ENCODE results near the gene WNT7A.

Gene WNT7A

DNA sequence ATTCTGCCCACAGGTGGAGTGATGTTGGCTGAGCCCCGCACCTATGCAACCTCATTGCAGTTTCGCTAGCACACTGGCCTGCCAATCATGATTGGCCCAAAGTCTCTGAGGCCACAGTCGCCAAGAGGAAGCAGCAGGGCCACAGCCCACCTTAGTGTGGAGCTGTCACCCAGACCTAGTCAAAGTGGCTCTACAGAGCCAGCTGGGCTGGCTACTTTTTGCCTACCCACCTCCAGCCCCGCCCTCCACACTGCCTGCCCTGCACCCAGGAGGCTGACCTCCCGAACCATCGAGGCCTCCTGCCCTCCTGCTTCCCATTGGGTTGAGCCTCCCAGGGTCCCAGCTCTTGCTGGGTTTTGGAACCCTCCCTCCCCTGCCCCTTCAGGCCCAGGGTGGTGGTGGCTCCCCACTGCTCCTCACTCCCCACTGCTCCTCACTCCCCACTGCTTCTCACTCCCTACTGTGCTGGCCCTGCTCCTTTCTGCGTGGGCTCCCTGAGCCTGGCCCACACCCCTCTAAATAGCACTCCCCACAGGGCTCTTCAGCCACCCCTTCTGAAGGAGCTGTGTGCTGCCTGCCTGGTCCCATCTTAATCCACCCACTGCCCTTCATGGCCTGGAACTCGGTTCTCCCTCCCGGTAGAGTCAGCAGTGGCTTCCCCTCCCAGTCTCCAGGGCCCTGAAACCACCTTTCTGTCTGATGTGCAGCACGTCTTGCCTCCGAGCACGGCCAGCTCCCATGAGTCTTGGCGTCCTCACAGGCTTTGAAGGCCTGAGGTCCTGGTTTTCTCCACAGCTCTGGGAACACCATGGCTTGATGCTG, 89.3 kb downstream of the WNT7A start:
- DNase-seq, result no peak

DNA sequence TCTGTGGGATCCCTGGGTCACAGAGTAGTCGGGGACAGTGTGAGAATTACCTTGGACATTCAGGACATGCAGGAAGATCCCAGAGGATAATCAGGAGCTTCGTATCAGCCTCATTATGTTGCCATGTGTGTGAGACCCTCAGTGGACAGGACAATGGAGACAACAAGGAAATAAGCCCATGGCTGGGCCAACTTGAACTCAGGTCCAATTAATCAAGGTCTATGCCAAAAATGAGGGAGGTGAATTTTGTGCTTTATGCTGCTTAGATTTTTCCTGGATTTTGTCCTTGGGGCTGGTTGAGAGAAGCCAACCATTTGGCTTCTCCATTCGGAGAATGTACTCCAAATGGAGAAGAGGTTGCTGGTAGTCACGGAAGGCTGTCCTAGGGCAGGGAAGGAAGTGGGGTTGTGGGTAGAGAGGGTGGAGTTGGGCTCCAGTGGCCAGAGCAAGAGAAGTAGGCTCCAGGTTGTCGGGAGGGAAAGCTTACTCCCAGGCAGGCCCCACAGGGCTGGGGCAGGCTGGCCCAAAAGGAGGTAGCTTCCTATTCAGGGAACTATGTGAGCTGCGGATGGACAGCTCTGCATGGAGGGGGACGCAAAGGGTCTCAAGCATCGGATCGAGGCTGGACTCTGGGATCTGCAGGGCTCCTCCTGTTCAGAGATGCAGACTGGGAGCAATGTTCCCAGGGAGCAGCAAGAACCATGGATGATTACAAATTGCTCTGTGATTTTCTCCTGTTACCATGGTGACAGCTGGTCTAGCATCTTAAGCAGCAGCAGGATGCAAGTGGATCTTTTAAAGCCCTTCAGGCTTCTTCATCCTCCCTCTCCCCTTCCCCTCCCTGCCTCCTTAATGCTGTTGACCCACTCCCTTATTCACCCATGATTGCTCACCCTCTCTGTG, 91.1 kb downstream of the WNT7A start:
- no peak for DNase-seq

DNA sequence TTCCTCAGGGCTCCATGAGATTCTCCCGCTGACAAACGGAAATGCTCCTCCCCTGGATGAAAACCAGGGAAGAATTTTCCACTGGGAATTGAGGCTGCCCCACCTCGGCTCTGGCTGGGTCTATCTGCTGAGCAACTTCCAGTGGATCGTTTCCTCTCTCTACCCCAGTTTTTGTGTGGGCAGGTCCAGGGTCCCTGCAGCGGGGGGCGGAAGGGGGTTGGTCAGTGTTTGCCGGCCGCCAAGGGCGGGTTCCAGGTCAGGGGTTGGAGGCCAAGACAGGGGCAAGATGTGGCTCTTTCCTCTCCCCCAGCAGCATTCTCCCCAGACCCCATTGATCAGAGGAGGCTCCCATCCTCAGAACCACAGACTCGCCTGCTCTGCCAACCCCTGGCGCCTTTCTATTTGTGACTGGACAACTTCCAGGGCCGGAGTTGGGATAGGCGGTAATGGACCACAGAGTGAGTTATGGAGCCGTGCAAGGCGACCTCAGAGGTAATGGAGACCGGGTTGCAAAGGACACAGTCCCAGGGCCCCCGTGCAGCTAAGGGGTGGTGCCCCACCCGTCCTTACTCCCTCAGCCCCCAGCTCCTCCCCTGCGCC, 92.2 kb downstream of the WNT7A start:
- DNase-seq, result no peak

DNA sequence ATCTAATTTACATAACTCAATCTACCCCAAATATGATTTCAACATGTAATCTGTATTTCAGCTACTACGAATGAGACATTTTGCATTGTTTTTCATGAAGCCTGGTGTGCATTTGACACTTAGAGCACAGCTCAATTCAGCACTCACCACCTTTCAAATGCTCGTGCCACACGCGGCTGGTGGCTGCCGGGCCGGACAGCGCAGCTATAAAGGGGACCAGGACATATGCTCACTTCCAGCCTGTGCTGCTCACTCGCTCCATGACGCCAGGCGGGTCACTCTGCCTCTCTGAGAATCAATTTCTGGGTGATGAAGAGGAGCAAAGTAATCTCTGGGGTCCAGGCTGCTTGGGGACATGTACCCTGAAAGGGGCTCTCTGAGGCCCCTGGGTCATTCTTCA, 93.1 kb downstream of the WNT7A start:
- DNase-seq, result no peak

DNA sequence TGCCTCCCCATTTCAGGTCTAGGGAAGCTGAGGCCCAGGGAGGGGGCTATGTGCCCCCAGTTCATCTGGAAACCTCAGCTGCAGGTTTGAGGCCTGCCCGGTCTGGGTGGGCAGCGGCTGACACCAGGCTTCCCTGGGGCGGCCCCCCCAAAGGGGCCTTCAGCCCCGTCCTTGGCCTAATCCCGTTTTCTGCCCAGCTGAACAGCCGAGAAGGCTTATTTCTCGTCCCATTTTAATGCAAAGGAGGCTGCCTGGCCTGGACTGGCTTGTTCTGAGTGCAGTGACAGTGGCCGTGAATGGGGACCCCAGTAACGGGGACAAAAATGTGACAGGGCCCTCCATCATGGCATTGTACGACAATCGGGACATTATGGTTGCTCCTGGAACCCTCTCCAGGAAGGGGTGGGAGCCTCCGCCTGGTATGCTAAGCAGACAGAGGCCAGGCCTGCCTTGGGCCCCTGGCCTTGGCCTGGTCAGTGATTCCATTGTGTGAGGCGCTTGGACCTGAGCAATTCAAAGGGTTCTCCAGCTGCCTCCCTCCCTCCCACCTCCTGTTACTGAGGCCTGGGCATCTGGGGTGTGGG, 93.9 kb downstream of the WNT7A start:
- DNase-seq, result no peak

DNA sequence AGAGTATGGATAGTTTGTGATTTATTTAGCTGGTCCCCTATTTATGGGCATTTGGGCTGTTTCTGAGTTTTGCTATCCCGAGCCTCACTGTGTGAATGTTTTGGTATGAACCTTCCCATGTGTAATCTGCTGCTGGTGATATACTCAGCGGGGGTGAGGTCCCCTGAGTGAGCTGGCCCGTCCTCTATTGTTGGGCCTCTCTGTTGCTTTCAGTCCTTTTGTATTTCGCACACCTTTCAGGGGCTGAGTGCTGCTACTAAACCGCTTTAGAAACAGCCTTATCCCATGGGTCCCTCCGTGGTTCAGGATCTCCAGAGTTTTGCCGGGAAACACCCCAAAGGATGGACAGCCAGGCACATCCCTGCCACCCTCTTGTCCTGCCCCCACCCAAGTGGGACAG, 94.5 kb downstream of the WNT7A start:
- DNase-seq, result no peak

DNA sequence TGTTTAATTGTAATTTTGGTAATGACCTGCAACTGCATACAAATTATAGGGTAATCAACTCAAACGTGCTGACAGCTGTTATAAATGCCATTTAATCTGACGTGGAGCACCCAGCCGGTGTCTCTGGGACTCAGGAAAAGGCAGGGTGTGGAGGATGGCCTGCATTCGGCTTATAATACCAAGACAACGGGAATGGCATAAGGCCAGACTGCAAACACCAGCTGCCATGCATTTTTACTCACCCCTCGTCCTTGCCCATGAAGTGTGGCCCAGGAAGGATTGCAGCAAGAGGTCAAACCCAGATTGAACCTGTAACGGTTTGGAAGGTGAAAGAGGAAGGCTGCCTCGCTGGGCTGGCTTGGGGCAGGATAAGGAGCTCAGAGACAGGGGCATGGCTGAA, 96.4 kb downstream of the WNT7A start:
- DNase-seq, result no peak

DNA sequence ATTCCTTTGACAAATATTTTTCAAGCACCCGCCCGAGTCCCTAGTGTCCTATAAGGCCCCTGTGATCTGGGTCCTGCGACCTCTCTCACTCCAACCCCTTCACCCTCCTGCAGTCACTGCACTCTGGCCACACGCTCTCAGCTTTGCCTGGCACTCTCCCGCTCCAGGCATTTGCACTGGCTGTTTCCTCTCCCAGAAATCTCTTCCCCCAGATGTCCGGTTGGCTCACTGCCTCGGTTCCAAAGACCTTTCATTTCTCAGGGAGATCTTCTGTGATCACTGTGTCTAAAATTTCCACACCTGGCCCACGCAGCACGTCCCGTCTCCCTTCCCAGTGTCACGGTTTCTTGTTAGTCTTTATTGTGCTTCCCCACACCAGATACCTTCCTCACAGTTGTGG, 97.4 kb downstream of the WNT7A start:
- DNase-seq, result no peak

DNA sequence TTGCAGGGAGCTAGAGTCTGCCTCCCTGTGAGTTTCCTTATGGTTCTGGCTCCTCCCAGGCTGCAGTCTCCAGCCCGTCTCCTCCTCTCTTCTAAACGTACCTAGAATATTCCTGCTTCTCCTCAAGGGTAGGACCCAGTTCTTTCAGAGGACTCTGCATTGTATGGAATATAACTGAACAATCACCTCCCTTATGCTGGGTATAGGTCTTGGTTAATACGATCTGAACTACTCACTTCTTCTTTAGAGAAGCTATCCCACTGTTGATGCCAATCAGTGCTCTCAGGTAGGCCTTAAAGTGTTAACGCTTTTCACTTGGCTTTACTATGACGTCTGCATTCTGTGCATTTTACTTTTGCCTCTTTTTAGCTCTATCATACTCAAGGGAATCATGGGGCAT, 98.5 kb downstream of the WNT7A start:
- no peak for DNase-seq

DNA sequence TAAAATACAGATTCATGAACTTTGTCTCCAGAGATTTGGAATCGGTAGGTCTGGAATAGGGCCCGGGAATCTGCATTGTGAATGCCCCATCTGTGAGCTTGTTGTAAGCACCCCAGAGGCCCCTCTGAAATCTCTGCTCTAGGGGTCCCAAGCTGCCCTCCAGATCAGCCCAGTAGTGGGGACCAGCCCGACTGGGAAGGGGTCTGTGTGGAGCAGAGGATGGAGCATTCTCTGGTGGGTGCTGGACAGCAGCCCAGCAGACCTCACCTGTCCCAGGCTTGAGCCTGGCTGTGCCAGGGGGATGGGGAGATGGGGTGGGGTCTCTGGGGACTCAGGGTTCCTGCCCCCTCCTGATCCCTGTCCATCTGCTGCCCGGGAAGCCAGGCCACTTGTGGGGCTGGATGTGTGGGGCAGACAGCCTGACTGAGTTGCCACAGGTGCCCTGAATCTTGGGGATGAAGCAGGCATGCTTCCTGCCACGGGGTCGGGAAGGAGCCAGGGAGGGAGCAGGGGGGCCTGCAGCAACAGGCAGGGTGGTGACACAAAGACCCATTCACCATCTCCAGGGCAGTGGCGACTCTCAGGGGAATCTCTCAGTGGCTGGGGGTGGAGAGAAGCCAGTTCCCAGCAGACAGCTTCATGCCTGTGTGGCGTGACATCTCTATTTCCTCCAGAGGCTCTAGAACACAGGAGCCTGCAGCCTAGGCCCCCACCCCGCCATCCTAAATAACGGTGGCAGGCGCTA, 99.3 kb downstream of the WNT7A start:
- DNase-seq, result no peak

DNA sequence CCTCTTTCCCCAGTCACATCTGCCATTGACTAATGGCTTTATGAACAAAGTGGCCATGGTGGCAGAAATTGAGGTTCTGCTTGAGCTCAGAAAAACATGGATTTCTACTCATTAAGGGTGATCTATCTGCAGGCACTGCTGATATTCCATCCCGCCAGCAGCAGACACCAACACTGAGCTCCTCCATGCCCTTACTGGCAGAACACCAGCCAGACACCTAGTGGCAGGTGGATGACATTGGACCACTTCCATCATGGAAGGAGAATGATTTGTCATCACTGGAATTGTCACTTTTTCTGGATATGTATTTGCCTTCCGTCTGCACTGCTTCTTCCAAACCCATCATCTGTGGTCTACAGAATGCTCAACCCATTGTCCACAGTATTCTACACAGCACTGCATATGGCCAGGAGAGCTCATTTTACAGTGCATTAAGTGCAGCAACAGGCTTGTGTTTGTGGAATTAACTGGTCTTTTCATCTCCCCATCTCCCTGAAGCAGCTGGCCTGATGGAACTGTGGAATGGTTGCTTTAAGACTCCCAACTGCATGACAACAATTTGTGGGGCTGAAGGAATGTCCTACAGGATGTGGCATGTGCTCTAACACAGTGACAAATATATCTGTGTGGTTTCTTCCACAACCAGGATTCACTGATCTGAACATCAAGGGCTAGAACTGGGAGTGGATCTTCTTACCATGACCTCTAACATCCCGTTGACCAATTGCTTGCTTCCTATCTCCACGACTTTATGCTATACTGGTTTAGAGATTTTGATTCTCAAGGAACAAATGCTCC, 103.4 kb downstream of the WNT7A start:
- DNase-seq, result no peak

DNA sequence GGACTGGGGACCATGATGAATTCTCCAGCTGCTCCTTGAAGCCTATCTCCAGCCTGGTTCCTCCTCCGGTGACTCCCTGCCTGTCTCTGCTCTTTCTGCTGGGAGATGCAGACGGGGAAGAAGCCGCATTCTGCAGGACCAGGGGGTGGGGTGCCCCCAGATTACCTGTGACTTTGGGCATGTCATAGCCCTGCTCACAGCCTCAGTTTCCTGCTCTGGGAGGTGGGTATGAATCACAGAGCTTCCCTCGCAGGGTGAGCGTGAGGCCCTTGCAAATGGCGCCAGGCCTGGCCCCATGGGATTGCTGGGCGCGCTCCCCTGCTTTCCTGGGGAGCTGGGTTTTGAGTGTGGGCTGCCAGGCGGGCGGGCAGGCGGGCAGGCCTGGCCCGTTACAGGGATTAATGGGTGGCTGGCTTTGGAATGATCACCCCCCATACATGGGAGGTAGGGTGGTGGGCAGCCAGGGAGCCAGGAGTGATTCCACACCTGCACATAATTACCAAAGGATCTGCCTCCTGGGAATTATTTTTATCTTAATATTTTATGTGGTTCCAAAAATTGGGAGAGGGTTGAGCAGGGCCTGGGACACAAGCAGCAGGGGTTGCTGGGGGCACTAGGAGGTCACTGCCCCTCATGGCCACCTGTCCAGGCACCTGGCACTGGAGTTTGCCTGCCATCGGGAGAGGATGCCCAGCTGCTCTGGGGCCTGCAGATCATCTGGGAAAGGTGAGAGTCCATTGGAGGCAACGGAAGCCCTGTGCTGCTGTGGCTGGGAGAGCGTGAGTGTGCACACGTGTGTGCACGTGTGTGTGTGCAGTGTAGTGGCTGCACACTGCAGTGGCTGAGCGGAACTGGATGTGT, 106.8 kb downstream of the WNT7A start:
- no peak for DNase-seq

DNA sequence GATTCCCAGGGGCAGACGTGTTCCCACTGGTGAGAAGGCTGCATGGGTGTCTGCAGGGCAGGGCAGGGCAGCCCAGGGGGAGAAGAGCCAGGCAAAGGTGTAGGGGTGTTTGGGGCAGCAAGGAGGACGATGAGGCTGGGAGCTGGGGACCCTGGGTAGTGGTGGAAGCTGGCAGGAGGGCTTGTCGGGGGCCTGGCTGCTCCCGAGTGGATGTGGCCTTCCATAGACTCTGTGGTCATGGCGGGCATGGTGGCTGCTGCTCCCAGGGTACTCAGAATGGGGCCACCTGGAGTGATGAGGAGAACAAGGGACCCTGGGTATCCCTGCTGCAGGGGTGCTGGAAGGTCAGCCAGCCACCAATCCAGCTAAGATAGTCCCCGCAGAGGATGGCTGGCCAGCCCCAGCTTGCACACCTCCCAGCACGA, 107.5 kb downstream of the WNT7A start:
- no peak for DNase-seq

DNA sequence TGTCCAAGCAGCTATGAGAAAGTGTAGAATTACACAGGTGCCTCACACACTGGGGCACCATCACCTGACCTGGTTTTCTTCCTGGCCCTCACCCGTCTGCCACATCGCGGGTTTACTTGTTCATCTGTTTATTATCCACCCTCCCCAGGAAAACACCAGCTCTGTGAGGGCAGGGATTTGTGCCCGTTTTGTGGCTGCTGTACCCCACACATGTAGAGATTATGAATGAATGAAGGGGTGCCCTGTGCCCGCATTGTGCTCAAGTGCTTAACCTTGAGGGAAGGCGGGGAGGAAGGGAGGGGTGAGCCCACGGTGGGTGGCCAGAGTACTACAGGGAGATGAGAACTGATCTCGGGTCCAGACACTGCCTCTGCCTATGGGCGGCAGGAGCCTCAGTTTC, 108.4 kb downstream of the WNT7A start:
- no peak for DNase-seq

DNA sequence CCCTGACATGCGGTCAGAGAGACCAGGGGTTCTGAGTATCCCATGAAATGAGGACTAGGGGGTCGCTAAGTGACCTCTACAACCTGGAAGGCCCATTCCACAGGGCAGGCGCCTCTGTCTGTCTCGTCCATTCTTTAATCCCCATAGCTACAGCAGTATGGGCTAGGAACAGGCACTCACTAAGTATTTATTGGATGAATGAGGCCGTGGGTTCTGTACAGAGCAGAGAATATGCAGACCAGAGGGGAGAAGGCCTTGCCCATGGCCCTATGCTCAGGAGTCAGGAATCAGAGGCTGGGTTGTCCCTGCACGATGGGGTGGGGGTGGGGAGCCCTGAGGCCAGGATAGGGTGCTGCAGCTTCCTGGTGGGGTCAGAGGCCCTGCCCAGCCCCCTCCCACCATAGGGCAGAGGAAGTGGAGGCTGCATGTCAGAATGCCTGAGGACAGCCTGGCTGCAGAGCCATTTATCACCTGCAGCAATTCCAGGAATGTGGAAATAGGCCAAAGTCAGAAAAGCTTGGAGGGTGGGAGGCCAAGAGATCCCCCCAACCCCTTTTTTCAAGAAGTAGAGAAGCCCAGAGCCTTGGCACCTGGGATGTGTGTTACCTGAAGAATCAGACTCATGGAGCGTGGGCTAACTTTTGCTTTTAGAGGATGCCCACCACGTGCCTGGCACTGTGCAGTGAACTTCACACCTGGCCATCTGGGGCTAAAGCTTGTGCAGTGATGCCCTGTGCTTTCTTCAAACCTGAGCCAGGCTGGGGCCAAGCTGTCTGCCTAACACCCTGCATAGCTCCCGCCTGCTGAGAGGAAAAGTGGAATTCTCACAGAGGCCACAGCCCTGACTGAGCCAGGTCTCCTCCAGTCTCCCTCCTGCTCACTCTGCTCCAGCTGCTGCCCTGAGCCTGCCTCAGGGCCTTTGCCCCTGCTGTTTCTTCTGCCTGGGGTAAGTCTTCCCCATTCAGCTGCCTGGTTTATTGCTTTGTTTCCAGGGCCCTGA, 109.4 kb downstream of the WNT7A start:
- DNase-seq, result no peak

DNA sequence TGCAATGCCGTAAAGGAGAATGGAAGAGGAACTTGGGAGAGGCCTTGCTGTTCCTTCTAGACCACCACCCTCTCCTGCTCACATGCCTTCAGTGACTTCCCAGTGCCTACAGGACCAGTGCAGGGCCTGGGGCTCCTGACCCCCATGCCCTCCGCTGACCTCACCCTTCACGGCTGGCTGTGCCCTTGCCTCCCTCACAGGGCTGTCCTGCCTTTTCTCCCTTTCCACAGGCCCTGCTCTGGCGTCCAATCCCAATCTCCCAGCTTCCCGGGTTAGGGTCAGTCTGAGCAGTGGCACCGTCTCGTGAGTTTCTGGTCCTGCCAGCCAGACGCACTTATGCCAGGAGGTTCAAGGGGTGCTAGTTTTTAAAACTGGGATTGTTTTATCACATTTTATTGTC, 110.4 kb downstream of the WNT7A start:
- no peak for DNase-seq

DNA sequence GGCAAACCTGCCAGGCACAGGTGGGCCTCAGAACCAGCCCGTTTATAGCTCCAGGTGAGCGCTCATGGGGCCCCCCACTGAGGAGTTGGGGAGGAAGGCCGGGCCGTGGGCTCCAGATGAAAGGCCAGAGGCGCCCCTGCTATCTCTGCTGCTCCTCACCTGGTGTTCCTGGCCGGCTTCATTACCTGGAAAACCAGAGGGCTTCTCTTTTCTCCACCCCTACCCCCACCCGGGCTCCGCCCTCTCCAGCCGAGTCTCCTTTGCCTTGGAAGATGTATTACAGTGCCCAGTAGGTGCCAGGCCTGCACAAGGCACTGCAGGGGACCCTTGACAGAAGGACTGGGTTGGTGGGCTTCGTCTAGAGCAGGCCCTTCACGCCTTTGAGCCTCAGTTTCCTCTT, 111.4 kb downstream of the WNT7A start:
- no peak for DNase-seq

DNA sequence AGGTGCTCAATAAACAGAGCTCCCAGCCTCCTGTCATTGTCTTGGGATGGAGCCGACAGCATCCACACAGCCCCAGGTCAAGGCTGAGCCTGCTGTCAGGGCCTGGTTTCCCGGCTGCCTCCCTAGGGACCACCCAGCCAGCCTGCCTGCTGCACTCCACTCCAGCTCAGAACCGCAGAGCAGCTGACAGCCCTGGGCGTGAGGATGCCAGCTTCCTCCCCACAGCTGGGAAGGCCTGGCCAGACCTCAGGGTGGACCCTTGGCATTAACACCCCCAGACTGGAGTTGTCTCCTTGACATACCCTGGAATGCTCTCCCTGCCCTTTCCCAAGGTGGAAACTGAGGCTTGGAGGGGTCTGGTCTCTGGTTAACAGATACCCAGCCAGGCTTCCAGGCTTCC, 112.0 kb downstream of the WNT7A start:
- no peak for DNase-seq

DNA sequence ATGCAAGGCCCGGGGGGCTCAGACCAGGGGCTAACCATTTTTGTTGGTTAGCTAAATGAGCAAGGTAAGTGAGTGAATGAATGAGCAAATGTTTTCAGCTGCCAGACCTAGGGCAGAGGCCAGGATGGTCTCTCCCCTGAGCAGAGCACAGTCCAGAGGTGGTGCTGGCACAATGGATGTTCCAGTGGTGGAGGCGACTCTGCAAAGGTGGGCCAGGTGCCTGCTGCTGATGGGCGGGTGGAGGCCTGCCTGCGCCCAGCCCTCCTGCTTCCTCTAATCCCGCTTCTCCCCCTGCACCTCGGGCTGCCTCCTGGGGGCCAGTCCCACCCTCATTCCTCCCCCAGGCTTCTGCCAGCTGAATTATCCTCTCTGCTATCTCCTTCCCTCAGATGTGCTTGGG, 112.8 kb downstream of the WNT7A start:
- no peak for DNase-seq

Data from NCI-H2029 (cell line).